ENCODE measurements around the gene MIDN. TPM values are rescaled to one million over a fixed set of nuclear protein-coding genes. Genes with fewer than 3 reads are reported as not detected.

MIDN gene
- total and polyA plus RNA-seq, 2 experiments from 2014 or later = 30.1 to 98.4 TPM

- Histone ChIP-seq H2AFZ (no peak overlapping the region), H4K20me1 (ENCODE audit: insufficient read depth, poor library complexity, severe bottlenecking) (peaks cover 24% of the 10 kb centered on the region), H3K79me2 (peaks cover 47% of the 10 kb centered on the region), H3K9me2 (replicated peaks; ENCODE audit: insufficient read depth) (no peaks in the 10 kb centered on the region), H3K4me3 (no peak overlapping the region), H3K4me2 (no peak overlapping the region), H3K4me1 (ENCODE audit: insufficient read depth) (no peaks in the 10 kb centered on the region), H3K9me3 (ENCODE audit: low read depth) (no peaks in the 10 kb centered on the region), H3K27me3 (no peaks in the 10 kb centered on the region), H3K36me3 (replicated peaks; ENCODE audit: insufficient read depth, low read depth) (no peaks in the 10 kb centered on the region), H3K27ac (no peak overlapping the region)
- no peak for TF ChIP-seq EZH2phosphoT487 (IDR thresholded peaks at IDR 0.05; ENCODE audit: low read depth, severe bottlenecking, unreplicated experiment)
- 98% methylated on average over 20 of the region's 22 CpGs for WGBS (ENCODE audit: low lambda C conversion rate, missing lambda C conversion rate)
- DNase-seq (ENCODE audit: low spot score) = no peak
These were observed 26.5 kb upstream of the MIDN start for GRCh38 chr19:1221904-1222255.

- TF ChIP-seq EZH2phosphoT487 (IDR thresholded peaks at IDR 0.05; ENCODE audit: low read depth, severe bottlenecking, unreplicated experiment) (no peak), EZH2 (IDR thresholded peaks at IDR 0.05; ENCODE audit: borderline replicate concordance) (no peak)
- TF ChIP-seq, protein P1, sequence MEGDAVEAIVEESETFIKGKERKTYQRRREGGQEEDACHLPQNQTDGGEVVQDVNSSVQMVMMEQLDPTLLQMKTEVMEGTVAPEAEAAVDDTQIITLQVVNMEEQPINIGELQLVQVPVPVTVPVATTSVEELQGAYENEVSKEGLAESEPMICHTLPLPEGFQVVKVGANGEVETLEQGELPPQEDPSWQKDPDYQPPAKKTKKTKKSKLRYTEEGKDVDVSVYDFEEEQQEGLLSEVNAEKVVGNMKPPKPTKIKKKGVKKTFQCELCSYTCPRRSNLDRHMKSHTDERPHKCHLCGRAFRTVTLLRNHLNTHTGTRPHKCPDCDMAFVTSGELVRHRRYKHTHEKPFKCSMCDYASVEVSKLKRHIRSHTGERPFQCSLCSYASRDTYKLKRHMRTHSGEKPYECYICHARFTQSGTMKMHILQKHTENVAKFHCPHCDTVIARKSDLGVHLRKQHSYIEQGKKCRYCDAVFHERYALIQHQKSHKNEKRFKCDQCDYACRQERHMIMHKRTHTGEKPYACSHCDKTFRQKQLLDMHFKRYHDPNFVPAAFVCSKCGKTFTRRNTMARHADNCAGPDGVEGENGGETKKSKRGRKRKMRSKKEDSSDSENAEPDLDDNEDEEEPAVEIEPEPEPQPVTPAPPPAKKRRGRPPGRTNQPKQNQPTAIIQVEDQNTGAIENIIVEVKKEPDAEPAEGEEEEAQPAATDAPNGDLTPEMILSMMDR (IDR thresholded peaks at IDR 0.05; ENCODE audit: poor library complexity) = no peak
- no peak overlapping the region for H3K4me2 ChIP-seq
- H3K27me3 ChIP-seq = no peaks in the 10 kb centered on the region
- no peaks in the 10 kb centered on the region for H3K9me2 ChIP-seq (replicated peaks; ENCODE audit: insufficient read depth)
- no peak for DNase-seq (ENCODE audit: low spot score)
- no peak overlapping the region for H3K27ac ChIP-seq
- 92% methylated on average over 14 of the region's 14 CpGs for WGBS (ENCODE audit: low lambda C conversion rate, missing lambda C conversion rate)
- H3K4me3 ChIP-seq = no peak overlapping the region
- no peaks in the 10 kb centered on the region for H3K4me1 ChIP-seq (ENCODE audit: insufficient read depth)
- peaks cover 21% of the 10 kb centered on the region for H4K20me1 ChIP-seq (ENCODE audit: insufficient read depth, poor library complexity, severe bottlenecking)
- H3K79me2 ChIP-seq = peaks cover 42% of the 10 kb centered on the region
- no peaks in the 10 kb centered on the region for H3K36me3 ChIP-seq (replicated peaks; ENCODE audit: insufficient read depth, low read depth)
- H3K9me3 ChIP-seq (ENCODE audit: low read depth) = no peaks in the 10 kb centered on the region
- no peak overlapping the region for H2AFZ ChIP-seq
These were observed 26.0 kb upstream of the MIDN start for GRCh38 chr19:1222394-1222793.

GRCh38 chr19:1223018-1223855 lies 25.1 kb upstream of the MIDN start:
- Histone ChIP-seq H3K9me2 (replicated peaks; ENCODE audit: insufficient read depth) (no peaks in the 10 kb centered on the region), H3K27ac (no peak overlapping the region), H3K4me3 (no peak overlapping the region), H3K79me2 (peaks cover 33% of the 10 kb centered on the region), H4K20me1 (ENCODE audit: insufficient read depth, poor library complexity, severe bottlenecking) (peaks cover 13% of the 10 kb centered on the region), H3K9me3 (ENCODE audit: low read depth) (no peaks in the 10 kb centered on the region), H3K36me3 (replicated peaks; ENCODE audit: insufficient read depth, low read depth) (no peaks in the 10 kb centered on the region), H2AFZ (no peak overlapping the region), H3K27me3 (no peaks in the 10 kb centered on the region), H3K4me1 (ENCODE audit: insufficient read depth) (no peaks in the 10 kb centered on the region), H3K4me2 (no peak overlapping the region)
- WGBS (ENCODE audit: low lambda C conversion rate, missing lambda C conversion rate) = 88% methylated on average over 41 of the region's 48 CpGs
- DNase-seq (ENCODE audit: low spot score) = peak; percentile 68
- TF ChIP-seq, protein P1 (IDR thresholded peaks at IDR 0.05; ENCODE audit: poor library complexity) = peak; percentile 48
- TF ChIP-seq EZH2 (IDR thresholded peaks at IDR 0.05; ENCODE audit: borderline replicate concordance) = no peak

DNA sequence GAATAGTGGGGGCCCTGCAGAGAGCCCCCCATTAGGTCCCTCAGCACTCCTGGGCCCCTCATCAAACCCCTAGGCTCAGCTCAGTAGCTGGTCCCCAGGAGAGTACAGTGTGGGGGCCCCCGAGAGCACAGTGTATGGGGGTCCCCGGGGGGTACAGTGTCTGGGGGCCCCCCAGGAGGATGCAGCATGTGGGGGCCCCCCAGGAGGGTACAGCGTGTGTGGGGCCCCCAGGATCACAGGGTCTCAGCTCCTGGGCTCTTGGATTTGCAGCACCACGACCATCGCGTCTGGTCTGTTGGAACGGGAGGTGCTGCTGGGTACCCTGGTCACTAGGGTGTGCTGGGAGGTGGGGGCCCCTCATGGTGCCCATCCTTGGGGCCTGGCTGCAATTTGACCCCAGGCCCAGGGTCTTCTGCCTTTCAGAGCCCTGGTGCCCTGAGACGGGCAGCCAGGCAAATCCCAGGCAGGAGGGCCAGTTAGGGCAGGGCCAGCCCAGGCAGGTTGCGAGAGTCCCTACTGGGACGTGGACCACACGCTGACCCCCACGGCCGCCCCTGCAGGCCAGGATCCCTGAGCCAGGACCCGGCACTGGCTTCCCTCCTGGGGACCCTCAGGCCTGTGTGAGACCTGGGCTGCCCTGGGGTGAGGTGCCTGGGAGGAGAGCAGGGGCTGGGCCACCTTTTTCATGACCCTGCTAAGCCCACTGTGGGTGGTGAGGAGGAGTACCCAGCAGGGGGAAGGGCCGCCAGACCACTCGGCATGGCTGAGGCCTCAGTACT lies 24.1 kb upstream of the MIDN start:
- H3K9me2 ChIP-seq (replicated peaks; ENCODE audit: insufficient read depth) = no peaks in the 10 kb centered on the region
- H3K4me1 ChIP-seq (ENCODE audit: insufficient read depth) = no peaks in the 10 kb centered on the region
- no peaks in the 10 kb centered on the region for H3K9me3 ChIP-seq (ENCODE audit: low read depth)
- no peak overlapping the region for H2AFZ ChIP-seq
- H3K27ac ChIP-seq = no peak overlapping the region
- peaks cover 23% of the 10 kb centered on the region for H3K79me2 ChIP-seq
- no peaks in the 10 kb centered on the region for H3K27me3 ChIP-seq
- no peak for DNase-seq (ENCODE audit: low spot score)
- H3K4me3 ChIP-seq = no peak overlapping the region
- TF ChIP-seq EZH2 (IDR thresholded peaks at IDR 0.05; ENCODE audit: borderline replicate concordance) (no peak), EZH2phosphoT487 (IDR thresholded peaks at IDR 0.05; ENCODE audit: low read depth, severe bottlenecking, unreplicated experiment) (no peak)
- TF ChIP-seq, protein P1 (IDR thresholded peaks at IDR 0.05; ENCODE audit: poor library complexity) = no peak
- peaks cover 8% of the 10 kb centered on the region for H4K20me1 ChIP-seq (ENCODE audit: insufficient read depth, poor library complexity, severe bottlenecking)
- over 99% methylated on average over 13 of the region's 16 CpGs for WGBS (ENCODE audit: low lambda C conversion rate, missing lambda C conversion rate)
- H3K4me2 ChIP-seq = no peak overlapping the region
- H3K36me3 ChIP-seq (replicated peaks; ENCODE audit: insufficient read depth, low read depth) = no peaks in the 10 kb centered on the region

All from hepatocyte (in vitro differentiated cells).